ENCODE results near the gene REG1A. TPM values are rescaled to one million over a fixed set of nuclear protein-coding genes. Genes with fewer than 3 reads are reported as not detected.

REG1A gene
- total RNA-seq, 2 donors from 2014 or later = 6.4 to 12.8 TPM

GRCh38 chr2:79112269-79112668 lies 8.0 kb upstream of the REG1A start:
- DNase-seq (ENCODE audit: low spot score) = no peak
- no peaks in the 10 kb centered on the region for H3K36me3 ChIP-seq
- ATAC-seq (ENCODE audit: insufficient number of reproducible peaks, low FRiP score, low read depth) = no peak
- no peak for TF ChIP-seq CTCF (IDR thresholded peaks at IDR 0.05)
- no peaks in the 10 kb centered on the region for H3K9me3 ChIP-seq
- no peak overlapping the region for H3K4me3 ChIP-seq
- H3K4me1 ChIP-seq (ENCODE audit: control insufficient read depth in 1 of 2, low read depth in 2 of 2) = no peaks in the 10 kb centered on the region
- no peak overlapping the region for H3K27ac ChIP-seq
- H3K27me3 ChIP-seq (replicated peaks; ENCODE audit: insufficient read depth) = no peaks in the 10 kb centered on the region

GRCh38 chr2:79114797-79115494 lies 5.3 kb upstream of the REG1A start:
- TF ChIP-seq CTCF (IDR thresholded peaks at IDR 0.05) = no peak
- Histone ChIP-seq H3K27me3 (replicated peaks; ENCODE audit: insufficient read depth) (no peaks in the 10 kb centered on the region), H3K9me3 (no peaks in the 10 kb centered on the region), H3K4me1 (ENCODE audit: control insufficient read depth in 1 of 2, low read depth in 2 of 2) (no peaks in the 10 kb centered on the region), H3K27ac (no peak overlapping the region), H3K4me3 (no peak overlapping the region), H3K36me3 (no peaks in the 10 kb centered on the region)
- DNase-seq (ENCODE audit: low spot score) = no peak
- no peak for ATAC-seq (ENCODE audit: insufficient number of reproducible peaks, low FRiP score, low read depth)

GRCh38 chr2:79116997-79117928 lies 3.0 kb upstream of the REG1A start:
- no peaks in the 10 kb centered on the region for H3K36me3 ChIP-seq
- no peak overlapping the region for H3K4me3 ChIP-seq
- DNase-seq (ENCODE audit: low spot score) (no peak), ATAC-seq (ENCODE audit: insufficient number of reproducible peaks, low FRiP score, low read depth) (no peak)
- no peaks in the 10 kb centered on the region for H3K4me1 ChIP-seq (ENCODE audit: control insufficient read depth in 1 of 2, low read depth in 2 of 2)
- H3K27me3 ChIP-seq (replicated peaks; ENCODE audit: insufficient read depth) = no peaks in the 10 kb centered on the region
- H3K9me3 ChIP-seq = no peaks in the 10 kb centered on the region
- no peak overlapping the region for H3K27ac ChIP-seq
- no peak for TF ChIP-seq CTCF (IDR thresholded peaks at IDR 0.05)

- Histone ChIP-seq H3K27ac (no peak overlapping the region), H3K4me1 (ENCODE audit: control insufficient read depth in 1 of 2, low read depth in 2 of 2) (no peaks in the 10 kb centered on the region), H3K9me3 (no peaks in the 10 kb centered on the region), H3K4me3 (no peak overlapping the region), H3K27me3 (replicated peaks; ENCODE audit: insufficient read depth) (no peaks in the 10 kb centered on the region), H3K36me3 (no peaks in the 10 kb centered on the region)
- ATAC-seq (ENCODE audit: insufficient number of reproducible peaks, low FRiP score, low read depth) = no peak
- no peak for TF ChIP-seq CTCF (IDR thresholded peaks at IDR 0.05)
- DNase-seq (ENCODE audit: low spot score) = no peak
These were observed 2.4 kb downstream of the REG1A start for GRCh38 chr2:79122676-79123075.

Data from thoracic aorta (tissue), 2 donors.